ENCODE data around the gene REG3G. TPM values are rescaled to one million over a fixed set of nuclear protein-coding genes. Genes with fewer than 3 reads are reported as not detected.

REG3G gene
- total and polyA plus RNA-seq, 2 donors (not counting 1 experiment from before 2014, with no cell fraction given) = not detected

DNA sequence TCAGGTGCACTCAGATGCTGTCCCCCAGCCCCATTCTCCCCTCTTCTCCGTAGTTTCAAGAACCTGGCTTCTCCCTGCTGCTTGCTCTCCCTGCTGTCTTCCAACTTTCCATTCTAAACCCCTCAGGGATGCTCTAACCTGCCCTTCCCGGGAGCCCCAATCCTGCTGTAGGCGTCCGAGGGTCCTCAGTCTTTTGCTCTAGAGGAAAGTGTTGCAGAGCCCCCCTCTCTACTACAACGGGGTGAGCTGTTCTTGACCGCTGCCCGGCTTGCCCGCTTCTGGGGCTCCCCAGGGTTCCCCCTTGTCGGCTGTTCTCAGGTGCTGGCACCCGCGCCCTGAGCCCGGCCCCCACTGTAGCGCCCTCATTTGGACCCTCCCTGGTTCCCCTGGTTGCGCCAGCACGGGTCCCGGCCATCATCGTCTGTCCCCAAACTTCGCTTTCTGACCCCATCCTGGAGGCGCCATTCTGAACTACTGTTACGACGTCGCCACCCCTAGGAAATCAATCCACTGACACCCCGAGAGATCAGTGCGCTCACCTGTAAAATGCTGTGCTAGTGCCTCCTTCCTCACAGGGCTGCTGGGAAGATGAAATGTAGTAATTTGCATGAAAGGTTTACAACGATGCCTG lies 31.9 kb upstream of the REG3G start:
- H3K9ac ChIP-seq (ENCODE audit: insufficient read depth, low read length) = no peak overlapping the region
- H4K20me1 ChIP-seq (ENCODE audit: control insufficient read depth, extremely low read depth, insufficient read depth, low read length) = no peaks in the 10 kb centered on the region
- no peak overlapping the region for H2AFZ ChIP-seq (ENCODE audit: low read length)
- H3K9me3 ChIP-seq (ENCODE audit: control insufficient read depth, insufficient read depth, low read depth, low read length) = no peaks in the 10 kb centered on the region
- TF ChIP-seq, protein P1, sequence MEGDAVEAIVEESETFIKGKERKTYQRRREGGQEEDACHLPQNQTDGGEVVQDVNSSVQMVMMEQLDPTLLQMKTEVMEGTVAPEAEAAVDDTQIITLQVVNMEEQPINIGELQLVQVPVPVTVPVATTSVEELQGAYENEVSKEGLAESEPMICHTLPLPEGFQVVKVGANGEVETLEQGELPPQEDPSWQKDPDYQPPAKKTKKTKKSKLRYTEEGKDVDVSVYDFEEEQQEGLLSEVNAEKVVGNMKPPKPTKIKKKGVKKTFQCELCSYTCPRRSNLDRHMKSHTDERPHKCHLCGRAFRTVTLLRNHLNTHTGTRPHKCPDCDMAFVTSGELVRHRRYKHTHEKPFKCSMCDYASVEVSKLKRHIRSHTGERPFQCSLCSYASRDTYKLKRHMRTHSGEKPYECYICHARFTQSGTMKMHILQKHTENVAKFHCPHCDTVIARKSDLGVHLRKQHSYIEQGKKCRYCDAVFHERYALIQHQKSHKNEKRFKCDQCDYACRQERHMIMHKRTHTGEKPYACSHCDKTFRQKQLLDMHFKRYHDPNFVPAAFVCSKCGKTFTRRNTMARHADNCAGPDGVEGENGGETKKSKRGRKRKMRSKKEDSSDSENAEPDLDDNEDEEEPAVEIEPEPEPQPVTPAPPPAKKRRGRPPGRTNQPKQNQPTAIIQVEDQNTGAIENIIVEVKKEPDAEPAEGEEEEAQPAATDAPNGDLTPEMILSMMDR (conservative IDR thresholded peaks at IDR 0.05 in 1 of 2, IDR thresholded peaks at IDR 0.05 in 1 of 2; ENCODE audit: low read depth in 1 of 2, low read length in 2 of 2) = no peak
- TF ChIP-seq EZH2 (IDR thresholded peaks at IDR 0.05; ENCODE audit: low read length, missing control alignments) = no peak
- no peaks in the 10 kb centered on the region for H3K27me3 ChIP-seq (ENCODE audit: control insufficient read depth, insufficient read depth, low read length)
- H3K27ac ChIP-seq (ENCODE audit: insufficient read depth, low read length) = no peak overlapping the region
- no peak overlapping the region for H3K4me3 ChIP-seq (replicated peaks in 1 of 4; ENCODE audit: control extremely low read depth in 1 of 4, insufficient read depth in 1 of 4, low read depth in 3 of 4, low read length in 4 of 4)
- no peak for DNase-seq (ENCODE audit: low read depth in 2 of 2)
- H3K4me2 ChIP-seq (ENCODE audit: extremely low read depth, insufficient read depth, low read length) = no peak overlapping the region
- no peaks in the 10 kb centered on the region for H3K4me1 ChIP-seq (ENCODE audit: control insufficient read depth, extremely low read depth, insufficient read depth, low read length)
- H3K79me2 ChIP-seq (ENCODE audit: control insufficient read depth, insufficient read depth, low read length) = no peaks in the 10 kb centered on the region
- no peaks in the 10 kb centered on the region for H3K36me3 ChIP-seq (ENCODE audit: control insufficient read depth, insufficient read depth, low read length)

DNA sequence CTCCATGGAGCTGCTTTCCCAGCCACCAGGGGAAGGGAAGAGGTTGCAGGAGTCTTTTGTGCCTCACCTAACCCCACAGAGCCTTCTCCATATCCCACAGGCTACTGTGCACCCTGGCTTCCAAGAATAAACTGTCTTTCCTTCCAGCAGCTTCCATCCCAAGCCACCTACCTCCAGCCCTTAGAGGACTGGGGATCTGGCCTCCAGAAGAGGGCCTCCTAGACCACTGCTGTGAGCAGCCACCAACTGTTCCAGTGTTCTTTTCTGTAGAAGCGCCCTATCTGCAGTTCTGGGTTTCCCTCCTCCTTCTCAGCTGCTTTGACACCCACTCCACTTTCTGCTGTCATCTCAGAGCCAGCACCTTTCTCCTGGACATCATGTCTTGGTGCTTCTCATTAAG lies 30.7 kb upstream of the REG3G start:
- Histone ChIP-seq H3K27me3 (ENCODE audit: control insufficient read depth, insufficient read depth, low read length) (no peaks in the 10 kb centered on the region), H3K4me2 (ENCODE audit: extremely low read depth, insufficient read depth, low read length) (no peak overlapping the region), H3K4me1 (ENCODE audit: control insufficient read depth, extremely low read depth, insufficient read depth, low read length) (no peaks in the 10 kb centered on the region), H3K4me3 (replicated peaks in 1 of 4; ENCODE audit: control extremely low read depth in 1 of 4, insufficient read depth in 1 of 4, low read depth in 3 of 4, low read length in 4 of 4) (no peak overlapping the region), H2AFZ (ENCODE audit: low read length) (no peak overlapping the region), H3K27ac (ENCODE audit: insufficient read depth, low read length) (no peak overlapping the region), H3K79me2 (ENCODE audit: control insufficient read depth, insufficient read depth, low read length) (no peaks in the 10 kb centered on the region), H3K36me3 (ENCODE audit: control insufficient read depth, insufficient read depth, low read length) (no peaks in the 10 kb centered on the region), H3K9ac (ENCODE audit: insufficient read depth, low read length) (no peak overlapping the region), H4K20me1 (ENCODE audit: control insufficient read depth, extremely low read depth, insufficient read depth, low read length) (no peaks in the 10 kb centered on the region), H3K9me3 (ENCODE audit: control insufficient read depth, insufficient read depth, low read depth, low read length) (no peaks in the 10 kb centered on the region)
- no peak for DNase-seq (ENCODE audit: low read depth in 2 of 2)
- TF ChIP-seq, protein P1 (conservative IDR thresholded peaks at IDR 0.05 in 1 of 2, IDR thresholded peaks at IDR 0.05 in 1 of 2; ENCODE audit: low read depth in 1 of 2, low read length in 2 of 2) = no peak

DNA sequence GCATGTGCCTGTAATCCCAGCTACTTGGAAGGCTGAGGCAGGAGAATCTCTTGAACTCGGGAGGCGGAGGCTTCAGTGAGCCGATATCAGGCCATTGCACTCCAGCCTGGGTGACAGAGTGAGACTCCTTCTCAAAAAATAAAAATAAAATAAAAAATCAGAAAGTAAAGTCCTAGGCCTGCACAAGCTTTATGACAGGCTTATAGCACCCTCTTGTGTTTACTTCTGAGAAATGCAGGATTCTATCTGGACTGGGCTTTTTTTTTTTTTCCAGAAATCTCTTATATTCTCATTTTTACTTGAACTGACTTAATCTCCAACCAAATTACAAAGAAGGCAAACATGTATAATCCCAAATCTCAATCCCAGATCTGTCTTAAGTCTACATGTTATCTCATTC lies 26.1 kb upstream of the REG3G start:
- no peaks in the 10 kb centered on the region for H3K79me2 ChIP-seq (ENCODE audit: control insufficient read depth, insufficient read depth, low read length)
- H3K27ac ChIP-seq (ENCODE audit: insufficient read depth, low read length) = no peak overlapping the region
- H3K9ac ChIP-seq (ENCODE audit: insufficient read depth, low read length) = no peak overlapping the region
- H3K4me1 ChIP-seq (ENCODE audit: control insufficient read depth, extremely low read depth, insufficient read depth, low read length) = no peaks in the 10 kb centered on the region
- no peak overlapping the region for H3K4me3 ChIP-seq (replicated peaks in 1 of 4; ENCODE audit: control extremely low read depth in 1 of 4, insufficient read depth in 1 of 4, low read depth in 3 of 4, low read length in 4 of 4)
- no peaks in the 10 kb centered on the region for H3K27me3 ChIP-seq (ENCODE audit: control insufficient read depth, insufficient read depth, low read length)
- H2AFZ ChIP-seq (ENCODE audit: low read length) = no peak overlapping the region
- no peaks in the 10 kb centered on the region for H3K36me3 ChIP-seq (ENCODE audit: control insufficient read depth, insufficient read depth, low read length)
- DNase-seq (ENCODE audit: low read depth in 2 of 2) = peak in 1 of 2 donors; percentile 15
- TF ChIP-seq, protein P1 (conservative IDR thresholded peaks at IDR 0.05 in 1 of 2, IDR thresholded peaks at IDR 0.05 in 1 of 2; ENCODE audit: low read depth in 1 of 2, low read length in 2 of 2) = peak; percentile 22 to 33
- TF ChIP-seq EZH2 (IDR thresholded peaks at IDR 0.05; ENCODE audit: low read length, missing control alignments) = no peak
- H3K4me2 ChIP-seq (ENCODE audit: extremely low read depth, insufficient read depth, low read length) = no peak overlapping the region
- H4K20me1 ChIP-seq (ENCODE audit: control insufficient read depth, extremely low read depth, insufficient read depth, low read length) = no peaks in the 10 kb centered on the region
- no peaks in the 10 kb centered on the region for H3K9me3 ChIP-seq (ENCODE audit: control insufficient read depth, insufficient read depth, low read depth, low read length)

Data from fibroblast of lung (primary cell).